Left renal pelvis (tissue), 4 donors: Measurements from ENCODE around the gene SPATA6. TPM values are rescaled to one million over a fixed set of nuclear protein-coding genes. Genes with fewer than 3 reads are reported as not detected.
"Not testable (repeated sequence)": the region's sequence is repeated elsewhere in the genome, so short reads cannot be mapped to it uniquely, and the experiment has no call there.

Experiments used
- DNase-seq, 4 donors: peaks; one replicate each; pipeline ENCODE4 v3.0.0-alpha.2; 2013; ENCODE audit warnings: low read depth in 4 of 4, low spot score in 3 of 4
- polyA plus RNA-seq, 4 donors: library from polyadenylated mRNA; unstranded; fragments of 120-200 nt; gene quantifications; one replicate each; pipeline ENCODE4 v1.2.1, GENCODE V29; 2013; ENCODE audit not compliant: insufficient read length in 4 of 4

The SPATA6 gene
- polyA plus RNA-seq, 4 donors: 15.3 to 16.9 (median 16.4) TPM

GRCh38 chr1:48371598-48371997, 100.4 kb downstream of the SPATA6 start:
- no peak for DNase-seq

GRCh38 chr1:48362901-48363300, 109.1 kb downstream of the SPATA6 start:
- DNase-seq: no peak

- no peak for DNase-seq
Measured at GRCh38 chr1:48356901-48357300, 115.1 kb downstream of the SPATA6 start.

- no peak for DNase-seq
Measured at GRCh38 chr1:48344373-48344772, 127.6 kb downstream of the SPATA6 start.

- no peak for DNase-seq
Measured at GRCh38 chr1:48341221-48341620, 130.8 kb downstream of the SPATA6 start.

- no peak for DNase-seq
Measured at GRCh38 chr1:48338257-48338656, 133.7 kb downstream of the SPATA6 start.

- DNase-seq: no peak
Measured at GRCh38 chr1:48333316-48333715, 138.7 kb downstream of the SPATA6 start.

- no peak for DNase-seq
Measured at GRCh38 chr1:48332115-48332514, 139.9 kb downstream of the SPATA6 start.

- DNase-seq: no peak
Measured at GRCh38 chr1:48329905-48330304, 142.1 kb downstream of the SPATA6 start.

- DNase-seq: no peak
Measured at GRCh38 chr1:48329486-48329885, 142.5 kb downstream of the SPATA6 start.

- DNase-seq: not testable (repeated sequence)
Measured at GRCh38 chr1:48311829-48312228, 160.2 kb downstream of the SPATA6 start.

- DNase-seq: no peak
Measured at GRCh38 chr1:48309564-48310082, 162.4 kb downstream of the SPATA6 start.

- DNase-seq: no peak
Measured at GRCh38 chr1:48302652-48303051, 169.4 kb downstream of the SPATA6 start.

- no peak for DNase-seq
Measured at GRCh38 chr1:48294656-48295055, 177.3 kb downstream of the SPATA6 start.

- not testable (repeated sequence) for DNase-seq
Measured at GRCh38 chr1:48294094-48294493, 177.9 kb downstream of the SPATA6 start.

GRCh38 chr1:48292706-48293105, 179.3 kb downstream of the SPATA6 start:
- no peak for DNase-seq

GRCh38 chr1:48291421-48291820, 180.6 kb downstream of the SPATA6 start:
- no peak for DNase-seq

- DNase-seq: no peak
Measured at GRCh38 chr1:48285525-48285924, 186.5 kb downstream of the SPATA6 start.

- not testable (repeated sequence) for DNase-seq
Measured at GRCh38 chr1:48284696-48285420, 187.1 kb downstream of the SPATA6 start.

GRCh38 chr1:48282329-48282728, 189.7 kb downstream of the SPATA6 start:
- not testable (repeated sequence) for DNase-seq

GRCh38 chr1:48277437-48277836, 194.6 kb downstream of the SPATA6 start:
- not testable (repeated sequence) for DNase-seq

- no peak for DNase-seq
Measured at GRCh38 chr1:48266576-48266975, 205.4 kb downstream of the SPATA6 start.

GRCh38 chr1:48263041-48263440, 209.0 kb downstream of the SPATA6 start:
- no peak for DNase-seq
